M059J (cell line): ENCODE results near the gene CCDC92. TPM values are rescaled to one million over a fixed set of nuclear protein-coding genes. Genes with fewer than 3 reads are reported as not detected.
"Not testable (repeated sequence)": the region's sequence is repeated elsewhere in the genome, so short reads cannot be mapped to it uniquely, and the experiment has no call there.

ENCODE experiments used
- DNase-seq: peaks from one replicate; pipeline ENCODE4 v3.0.0-alpha.2; 2012; ENCODE audit warnings: low read depth
- total RNA-seq: library from RNA; depleted of rRNA; stranded (reverse); fragments of >200 nt; shearing (Covaris generic); gene quantifications from 2 replicates; pipeline ENCODE4 v1.2.3, GENCODE V29; 2014

Gene CCDC92
- total RNA-seq, 1 experiment from 2014 or later: 13.3 TPM

DNA sequence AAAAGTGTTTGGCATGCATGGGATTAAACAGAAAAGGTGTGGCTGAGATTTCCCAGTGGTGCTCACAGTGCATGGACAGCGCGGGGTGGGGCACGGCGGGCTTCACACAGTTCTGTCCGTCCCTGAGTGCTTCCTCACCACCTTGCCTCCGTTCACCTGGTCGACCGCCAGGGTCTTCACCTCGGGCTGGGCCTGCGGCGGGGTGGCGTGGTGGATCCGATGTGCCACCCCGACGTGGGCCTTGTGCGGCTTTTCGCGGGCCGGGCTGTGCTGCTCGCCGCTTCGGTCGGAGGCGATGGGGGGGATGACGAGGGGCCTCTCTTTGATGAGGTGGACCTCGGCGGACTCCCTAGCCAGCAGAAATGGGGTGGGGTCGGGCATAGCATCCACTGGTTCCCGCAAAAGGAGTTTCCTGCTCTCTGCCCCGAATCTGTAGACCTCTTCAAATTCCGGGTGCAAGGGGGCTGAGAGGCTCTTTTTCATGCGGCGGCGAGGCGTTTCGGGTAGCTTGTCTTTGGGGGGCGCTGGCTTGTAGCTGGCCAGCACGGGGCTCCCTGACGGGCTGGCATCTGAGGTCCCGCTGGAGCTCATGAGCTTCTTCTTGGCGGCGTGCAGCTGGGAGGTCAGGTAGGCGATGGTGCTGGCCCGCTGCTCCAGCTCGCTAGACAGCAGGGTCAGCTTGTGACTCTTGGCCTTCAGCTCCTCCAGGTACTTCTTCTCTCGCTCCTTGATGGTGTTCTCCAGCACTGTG lies 35.5 kb downstream of the CCDC92 start:
- DNase-seq: no peak

DNA sequence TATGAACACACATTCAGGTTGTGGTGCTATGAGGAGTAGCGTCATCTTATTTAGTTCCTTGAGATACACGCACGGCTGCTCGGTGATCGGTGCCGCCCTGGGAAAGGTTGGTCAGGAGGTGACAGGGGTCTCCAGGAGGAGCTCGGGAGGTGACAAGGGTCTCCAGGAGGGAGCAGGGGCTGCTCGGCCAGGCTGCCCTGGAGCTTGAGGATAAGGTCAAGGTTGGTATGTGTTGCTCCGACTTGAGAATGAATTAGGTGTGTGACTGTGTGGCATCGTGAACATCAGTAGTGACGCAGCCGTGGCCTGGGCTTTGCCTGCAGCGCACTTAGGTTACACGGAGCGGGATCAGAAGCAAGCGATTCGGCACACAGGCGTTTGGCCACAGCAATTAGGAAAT lies 36.2 kb downstream of the CCDC92 start:
- DNase-seq: no peak

- no peak for DNase-seq
Measured at GRCh38 chr12:123935956-123936355, 36.7 kb downstream of the CCDC92 start.

DNA sequence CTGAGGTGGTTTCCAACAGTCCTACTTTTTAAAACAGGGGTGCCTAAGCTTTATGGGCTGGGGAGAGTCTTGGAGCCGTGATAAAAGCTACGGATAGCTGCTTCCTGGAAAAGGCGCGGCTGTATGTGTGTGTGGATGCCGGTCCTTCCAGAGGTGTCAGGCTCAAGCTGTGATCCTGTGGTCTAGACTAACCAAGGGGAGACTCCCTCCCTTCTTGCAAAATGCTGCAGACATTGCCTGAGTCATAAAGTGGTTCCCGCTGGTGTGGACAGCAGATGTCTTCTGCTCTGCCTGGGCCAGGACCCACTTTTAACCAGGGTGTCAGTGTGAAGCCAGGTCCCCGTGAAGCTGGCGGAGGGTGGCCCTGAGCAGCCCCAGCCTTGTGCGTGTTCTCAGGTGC lies 37.8 kb downstream of the CCDC92 start:
- DNase-seq: no peak

- DNase-seq: no peak
Measured at GRCh38 chr12:123934016-123934620, 38.5 kb downstream of the CCDC92 start.

GRCh38 chr12:123933214-123933613 lies 39.4 kb downstream of the CCDC92 start:
- DNase-seq: no peak

DNA sequence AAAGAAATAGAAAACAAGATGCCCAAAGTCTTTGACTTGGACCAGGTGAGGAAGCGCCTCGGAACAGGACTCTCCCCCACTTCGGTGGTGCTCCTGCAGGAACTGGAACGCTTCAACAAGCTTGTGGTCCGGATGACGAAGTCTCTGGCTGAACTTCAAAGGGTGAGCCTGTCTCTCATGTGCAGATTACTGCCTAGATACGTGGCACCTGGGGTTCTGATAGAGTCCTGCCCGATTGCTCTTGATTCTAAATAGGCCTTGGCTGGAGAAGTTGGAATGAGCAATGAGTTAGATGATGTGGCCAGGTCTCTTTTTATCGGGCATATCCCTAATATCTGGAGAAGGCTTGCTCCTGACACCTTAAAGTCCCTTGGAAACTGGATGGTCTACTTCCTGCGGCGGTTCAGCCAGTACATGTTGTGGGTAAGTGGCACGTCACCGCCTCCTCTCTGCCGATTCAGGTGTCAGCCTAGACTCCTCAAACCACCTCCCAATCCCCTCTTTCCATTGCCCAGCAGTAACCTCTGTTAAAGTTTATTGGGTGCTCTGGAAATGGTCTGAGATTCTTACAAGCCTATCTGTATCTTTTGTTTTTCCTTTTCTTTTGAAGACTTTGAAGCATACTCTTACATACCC lies 40.8 kb downstream of the CCDC92 start:
- no peak for DNase-seq

- no peak for DNase-seq
Measured at GRCh38 chr12:123929946-123930583, 42.6 kb downstream of the CCDC92 start.

DNA sequence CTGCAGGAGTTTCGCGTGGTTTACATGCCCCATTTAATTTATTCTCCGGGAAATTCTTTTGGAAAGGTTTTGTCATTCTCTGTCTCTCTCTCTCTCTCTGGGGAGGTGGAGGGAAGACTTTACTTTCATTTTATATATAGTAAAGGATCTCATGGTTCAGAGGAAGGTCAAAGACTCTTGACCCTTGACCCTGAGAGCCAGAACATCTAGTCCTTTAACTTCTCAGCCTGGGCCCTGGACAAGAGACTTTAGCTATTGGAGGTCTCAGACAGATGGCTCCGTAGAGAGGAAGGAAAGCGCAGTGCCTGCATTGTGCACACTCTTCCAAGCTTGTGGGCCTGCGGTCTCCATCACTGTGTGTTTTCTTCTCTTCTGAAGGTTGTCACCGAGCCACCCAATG lies 43.7 kb downstream of the CCDC92 start:
- DNase-seq: no peak

- no peak for DNase-seq
Measured at GRCh38 chr12:123928274-123928865, 44.3 kb downstream of the CCDC92 start.

DNA sequence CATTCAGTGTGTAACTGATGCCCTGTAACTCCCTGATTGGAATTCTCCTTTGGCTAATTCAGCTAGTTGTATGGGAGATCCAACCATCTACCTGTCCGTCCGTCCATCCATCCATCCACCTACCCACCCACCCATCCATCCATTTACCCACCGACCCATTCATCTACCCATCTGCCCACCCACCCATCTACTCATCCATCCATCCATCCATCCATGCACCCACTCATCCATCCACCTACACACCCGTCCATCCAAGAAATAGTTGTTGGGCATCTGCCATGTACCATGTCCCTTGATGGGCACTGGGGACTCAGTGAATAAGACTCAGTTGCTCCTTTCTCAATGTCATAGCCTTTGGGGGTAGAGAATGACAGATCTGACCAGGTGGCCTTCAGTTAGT lies 48.1 kb downstream of the CCDC92 start:
- no peak for DNase-seq

- no peak for DNase-seq
Measured at GRCh38 chr12:123923927-123924326, 48.7 kb downstream of the CCDC92 start.

DNA sequence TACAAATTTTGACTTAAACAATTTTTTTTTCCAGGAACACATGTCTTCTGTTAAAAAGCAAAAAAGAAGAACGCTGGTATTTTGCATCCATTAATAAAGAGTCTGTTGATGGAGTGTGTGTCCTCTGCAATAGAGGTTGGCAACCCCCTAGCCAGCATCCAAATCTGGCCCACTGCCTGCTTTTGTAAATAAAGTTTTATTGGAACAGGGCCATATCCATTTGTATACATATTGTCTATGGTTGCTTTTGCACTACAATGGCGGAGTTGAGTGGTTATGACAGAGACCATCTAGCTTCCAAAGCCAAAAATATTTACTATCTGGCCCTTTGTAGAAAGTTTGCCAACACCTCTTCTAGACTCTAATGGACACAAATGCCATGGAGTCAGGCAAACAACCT lies 49.6 kb downstream of the CCDC92 start:
- no peak for DNase-seq

- DNase-seq: no peak
Measured at GRCh38 chr12:123919980-123920360, 52.7 kb downstream of the CCDC92 start.

GRCh38 chr12:123917337-123917850 lies 55.2 kb downstream of the CCDC92 start:
- DNase-seq: no peak

DNA sequence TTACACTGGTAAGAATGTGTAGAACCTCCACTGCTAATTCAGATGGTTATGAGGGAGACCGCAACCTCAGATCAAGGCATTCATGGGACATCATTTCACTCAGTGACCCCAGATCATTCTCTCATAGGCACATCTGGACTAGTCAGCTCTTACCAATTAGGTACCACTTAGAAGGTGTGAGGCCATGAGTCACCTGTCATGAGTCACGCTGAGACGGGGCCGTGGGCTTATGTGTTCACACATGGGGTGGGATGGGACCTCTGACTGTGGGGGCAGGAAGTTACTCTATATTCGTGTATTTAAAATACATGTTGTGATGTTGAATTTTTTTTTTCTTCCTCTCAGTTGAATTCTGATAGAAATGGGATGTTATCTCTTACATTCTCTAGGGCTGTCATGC lies 55.9 kb downstream of the CCDC92 start:
- no peak for DNase-seq

DNA sequence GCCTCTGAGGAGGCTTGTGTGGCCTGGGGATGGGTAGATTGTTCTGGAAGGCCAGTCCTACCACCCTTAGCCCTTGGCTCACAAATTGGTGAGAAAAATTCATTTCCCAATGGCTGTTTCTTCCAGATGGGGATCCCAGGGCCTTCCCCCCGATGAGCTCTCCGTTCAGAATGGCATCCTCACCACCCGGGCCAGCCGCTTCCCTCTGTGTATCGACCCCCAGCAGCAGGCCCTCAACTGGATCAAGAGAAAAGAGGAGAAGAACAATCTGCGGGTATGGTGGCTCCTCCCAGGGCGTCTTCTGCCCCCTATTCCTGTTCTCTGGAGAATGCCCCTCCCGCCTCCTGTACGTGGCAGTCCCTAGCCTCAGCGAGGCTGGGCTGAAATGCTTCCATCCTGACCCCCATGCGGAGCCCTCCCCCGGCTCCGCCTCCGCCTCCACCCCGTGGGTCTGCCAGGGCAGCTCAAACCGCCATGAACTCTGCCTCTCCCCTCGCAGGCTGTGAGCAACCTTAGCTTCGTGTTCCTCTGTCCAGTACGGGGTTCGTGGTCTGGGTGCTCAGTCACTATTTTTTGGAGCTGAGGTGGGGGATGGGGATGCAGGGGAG lies 57.8 kb downstream of the CCDC92 start:
- no peak for DNase-seq

GRCh38 chr12:123912415-123913380 lies 59.9 kb downstream of the CCDC92 start:
- no peak for DNase-seq

DNA sequence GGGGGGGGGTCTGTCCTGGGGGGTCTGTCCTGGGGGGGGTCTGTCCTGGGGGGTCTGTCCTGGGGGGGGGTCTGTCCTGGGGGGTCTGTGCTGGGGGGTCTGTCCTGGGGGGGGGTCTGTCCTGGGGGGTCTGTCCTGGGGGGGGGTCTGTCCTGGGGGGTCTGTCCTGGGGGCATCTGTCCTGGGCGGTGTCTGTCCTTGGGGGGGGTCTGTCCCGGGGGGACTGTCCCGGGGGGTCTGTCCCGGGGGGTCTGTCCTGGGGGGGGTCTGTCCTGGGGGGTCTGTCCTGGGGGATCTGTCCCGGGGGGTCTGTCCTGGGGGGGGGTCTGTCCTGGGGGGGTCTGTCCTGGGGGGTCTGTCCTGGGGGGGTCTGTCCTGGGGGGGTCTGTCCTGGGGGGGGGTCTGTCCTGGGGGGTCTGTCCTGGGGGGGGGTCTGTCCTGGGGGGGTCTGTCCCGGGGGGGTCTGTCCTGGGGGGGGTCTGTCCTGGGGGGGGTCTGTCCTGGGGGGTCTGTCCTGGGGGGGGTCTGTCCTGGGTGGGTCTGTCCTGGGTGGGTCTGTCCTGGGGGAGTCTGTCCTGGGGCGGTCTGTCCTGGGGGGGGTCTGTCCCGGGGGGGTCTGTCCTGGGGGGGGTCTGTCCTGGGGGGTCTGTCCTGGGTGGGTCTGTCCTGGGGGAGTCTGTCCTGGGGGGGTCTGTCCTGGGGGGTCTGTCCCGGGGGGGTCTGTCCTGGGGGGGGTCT lies 60.8 kb downstream of the CCDC92 start:
- DNase-seq: not testable (repeated sequence)

- DNase-seq: no peak
Measured at GRCh38 chr12:123910761-123911193, 61.9 kb downstream of the CCDC92 start.
